Measurements from ENCODE around the gene ADTRP. TPM values are rescaled to one million over a fixed set of nuclear protein-coding genes. Genes with fewer than 3 reads are reported as not detected.

The ADTRP gene
- total and polyA plus RNA-seq, 10 of the 15 experiments (the other 5 are each of a cell fraction or from before 2014, with no cell fraction given): 0.10 to 2.6 (median 2.1) TPM

GRCh38 chr6:11761744-11762620 lies 16.6 kb downstream of the ADTRP start:
- Histone ChIP-seq H3K4me3 (no peak overlapping the region), H3K9ac (ENCODE audit: control insufficient read depth, insufficient read depth, low read length) (no peak overlapping the region), H3K36me3 (ENCODE audit: control insufficient read depth in 2 of 2, insufficient read depth in 2 of 2, low read length in 1 of 2) (no peaks in the 10 kb centered on the region), H2AFZ (ENCODE audit: control insufficient read depth, low read depth, low read length) (no peak overlapping the region), H3K27me3 (replicated peaks in 1 of 2; ENCODE audit: control insufficient read depth in 2 of 2, insufficient read depth in 2 of 2, low read length in 1 of 2) (no peaks in the 10 kb centered on the region), H3K4me2 (ENCODE audit: control insufficient read depth, insufficient read depth) (no peak overlapping the region), H4K20me1 (ENCODE audit: control insufficient read depth, insufficient read depth) (no peaks in the 10 kb centered on the region), H3K79me2 (ENCODE audit: control insufficient read depth, insufficient read depth, low read length) (no peaks in the 10 kb centered on the region), H3K9me3 (replicated peaks; ENCODE audit: control insufficient read depth, insufficient read depth, low read length) (peaks cover 3% of the 10 kb centered on the region; the same call in 1 of the 3 replicates), H3K4me1 (ENCODE audit: control insufficient read depth, insufficient read depth, low read length) (no peaks in the 10 kb centered on the region), H3K27ac (ENCODE audit: control insufficient read depth, insufficient read depth) (no peak overlapping the region)
- ChIA-PET CTCF (interaction anchor here (0.7 to 1.8 kb wide), 3 partner anchors 21 to 263 kb away, joined by 3 to 5 read pairs (median 3); no protein-coding TSS in a partner anchor), SMC1A (ENCODE audit: uncharacterized antibody, unreplicated experiment) (interaction anchor here (0.6 to 3.8 kb wide), 6 partner anchors 8 to 213 kb away, joined by 3 to 14 read pairs (median 6); no protein-coding TSS in a partner anchor), POLR2A (no interaction called here), RAD21 (ENCODE audit: unreplicated experiment) (interaction anchor here (1.0 to 1.3 kb wide), 3 partner anchors 17 to 25 kb away, joined by 3 read pairs; partner anchors contain the start of gene ADTRP)
- intact Hi-C loops (cut with micrococcal nuclease; ENCODE audit: unreplicated experiment) (no loop called here), in situ Hi-C loops (cut with MboI) (no loop called here)
- WGBS (ENCODE audit: insufficient coverage, insufficient replicate concordance, low lambda C conversion rate, missing lambda C conversion rate): 48% methylated on average over 4 of the region's 4 CpGs
- ATAC-seq (no peak), FAIRE-seq (no peak), DNase-seq (ENCODE audit: low read depth, low spot score) (no peak)
- BruUV-seq (replicated peaks): no TSS peak
- TF ChIP-seq POLR2AphosphoS5 (IDR thresholded peaks at IDR 0.05; ENCODE audit: low read length) (no peak), HSF1 (IDR thresholded peaks at IDR 0.05; ENCODE audit: low read depth, low read length) (no peak), CEBPB (IDR thresholded peaks at IDR 0.05; ENCODE audit: borderline replicate concordance in 1 of 2, low read depth in 2 of 2, low read length in 2 of 2) (no peak), SIX5 (IDR thresholded peaks at IDR 0.05; ENCODE audit: low read depth, low read length, severe bottlenecking) (no peak), ATF2 (IDR thresholded peaks at IDR 0.05; ENCODE audit: low read length) (no peak), ZNF274 (IDR thresholded peaks at IDR 0.05; ENCODE audit: insufficient read depth, insufficient read length) (no peak), JUNB (IDR thresholded peaks at IDR 0.05) (no peak), IKZF2 (IDR thresholded peaks at IDR 0.05) (no peak), PKNOX1 (IDR thresholded peaks at IDR 0.05) (no peak), CBX5 (IDR thresholded peaks at IDR 0.05; ENCODE audit: low read depth) (no peak), MEF2B (IDR thresholded peaks at IDR 0.05; ENCODE audit: partially characterized antibody, poor library complexity, severe bottlenecking) (no peak), EGR1 (IDR thresholded peaks at IDR 0.05; ENCODE audit: borderline replicate concordance in 1 of 2, low read depth in 2 of 2, low read length in 2 of 2) (no peak), PAX8 (IDR thresholded peaks at IDR 0.05) (no peak), TCF3 (IDR thresholded peaks at IDR 0.05; ENCODE audit: borderline replicate concordance, insufficient read depth, low read depth, low read length) (no peak), BCL3 (IDR thresholded peaks at IDR 0.05; ENCODE audit: borderline replicate concordance, insufficient read depth, low read depth, low read length, poor library complexity, severe bottlenecking) (no peak), PML (IDR thresholded peaks at IDR 0.05; ENCODE audit: low read length) (no peak), KDM1A (IDR thresholded peaks at IDR 0.05; ENCODE audit: borderline replicate concordance) (no peak), TARDBP (IDR thresholded peaks at IDR 0.05; ENCODE audit: borderline replicate concordance) (no peak)
